Activated CD4-positive, alpha-beta T cell treated with anti-CD3 and anti-CD28 coated beads, Interleukin-2, amount 10 ng/mL, durations not matched to agents 7 days and 5 days (primary cell): ENCODE results near the gene VWA8. TPM values are rescaled to one million over a fixed set of nuclear protein-coding genes. Genes with fewer than 3 reads are reported as not detected.

Experiments used
- CTCF ChIA-PET: fragments of 350-600 bp; sonication (Branson Sonifier 250); formaldehyde crosslinking; loops from one replicate; lab custom pipeline; 2021; ENCODE audit warnings: antibody characterized with exemption; lab: Charles Lee
- POLR2A ChIA-PET: fragments of 350-600 bp; sonication (Branson Sonifier 250); formaldehyde crosslinking; loops from one replicate; lab custom pipeline; 2021; ENCODE audit warnings: antibody characterized with exemption; lab: Charles Lee
- DNase-seq: peaks from one replicate; pipeline ENCODE4 v3.0.0-alpha.2; 2020
- H3K27ac Mint-ChIP-seq: one replicate; pipeline ENCODE4 v1.8.0; 2021; ENCODE audit warnings: mild to moderate bottlenecking, moderate library complexity, mixed read lengths
- H3K27me3 Mint-ChIP-seq: one replicate; pipeline ENCODE4 v1.8.0; 2021; ENCODE audit warnings: mixed read lengths
- H3K36me3 Mint-ChIP-seq: one replicate; pipeline ENCODE4 v1.8.0; 2021; ENCODE audit warnings: low read depth, mixed read lengths
- H3K4me1 Mint-ChIP-seq: one replicate; pipeline ENCODE4 v1.8.0; 2021; ENCODE audit warnings: mixed read lengths
- H3K4me3 Mint-ChIP-seq: one replicate; pipeline ENCODE4 v1.8.0; 2021; ENCODE audit warnings: mild to moderate bottlenecking, moderate library complexity, mixed read lengths
- H3K9me3 Mint-ChIP-seq: one replicate; pipeline ENCODE4 v1.8.0; 2021; ENCODE audit warnings: mixed read lengths
- total RNA-seq, 2 experiments: library from RNA; stranded (reverse); gene quantifications; one replicate each; pipeline ENCODE4 v1.2.3, GENCODE V29; 2021

VWA8 gene
- total RNA-seq, 2 experiments from 2014 or later = 17.8 to 17.9 TPM

- ChIA-PET CTCF (interaction anchor here (1.0 to 1.3 kb wide), 2 partner anchors 12 to 51 kb away, joined by 3 read pairs; no protein-coding TSS in a partner anchor), POLR2A (no interaction called here)
- Mint-ChIP-seq H3K4me1 (no peaks in the 10 kb centered on the region), H3K4me3 (no peak overlapping the region), H3K27me3 (no peaks in the 10 kb centered on the region), H3K27ac (no peak overlapping the region), H3K9me3 (no peaks in the 10 kb centered on the region), H3K36me3 (peaks cover 16% of the 10 kb centered on the region)
- no peak for DNase-seq
Measured at GRCh38 chr13:41601718-41602445, 359.0 kb downstream of the VWA8 start.

DNA sequence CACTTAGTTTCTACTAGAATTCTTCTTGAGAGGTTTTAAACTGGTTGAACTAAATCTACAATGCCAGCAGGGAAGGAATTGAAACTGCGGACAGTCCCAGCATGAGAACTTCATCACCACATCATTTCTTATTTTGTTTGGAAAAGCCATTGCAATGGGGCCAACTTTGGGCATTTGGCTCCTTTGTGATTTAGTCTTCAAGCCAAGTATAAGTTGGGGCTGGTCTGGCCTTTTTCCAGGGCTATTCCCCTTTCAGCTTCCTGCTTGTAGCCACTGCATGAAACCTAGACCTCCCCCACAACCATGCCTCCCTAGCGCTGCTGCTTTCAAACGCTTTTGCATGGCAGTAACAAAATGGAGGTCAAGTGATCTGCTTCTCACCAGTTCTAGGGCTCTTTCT, 361.3 kb downstream of the VWA8 start:
- DNase-seq = no peak
- H3K36me3 Mint-ChIP-seq = peaks cover 8% of the 10 kb centered on the region
- no peak overlapping the region for H3K27ac Mint-ChIP-seq
- no peaks in the 10 kb centered on the region for H3K27me3 Mint-ChIP-seq
- H3K4me3 Mint-ChIP-seq = no peak overlapping the region
- peaks cover 7% of the 10 kb centered on the region for H3K4me1 Mint-ChIP-seq
- H3K9me3 Mint-ChIP-seq = no peaks in the 10 kb centered on the region
- CTCF ChIA-PET = no interaction called here
- POLR2A ChIA-PET = no interaction called here

GRCh38 chr13:41597348-41598041, 363.4 kb downstream of the VWA8 start:
- no peaks in the 10 kb centered on the region for H3K27me3 Mint-ChIP-seq
- no peaks in the 10 kb centered on the region for H3K9me3 Mint-ChIP-seq
- DNase-seq = no peak
- H3K27ac Mint-ChIP-seq = no peak overlapping the region
- H3K4me1 Mint-ChIP-seq = peaks cover 7% of the 10 kb centered on the region
- ChIA-PET CTCF (no interaction called here), POLR2A (no interaction called here)
- H3K4me3 Mint-ChIP-seq = no peak overlapping the region
- peaks cover 10% of the 10 kb centered on the region for H3K36me3 Mint-ChIP-seq

GRCh38 chr13:41596190-41596589, 364.7 kb downstream of the VWA8 start:
- Mint-ChIP-seq H3K27me3 (no peaks in the 10 kb centered on the region), H3K36me3 (peaks cover 10% of the 10 kb centered on the region)
- POLR2A ChIA-PET = no interaction called here

DNA sequence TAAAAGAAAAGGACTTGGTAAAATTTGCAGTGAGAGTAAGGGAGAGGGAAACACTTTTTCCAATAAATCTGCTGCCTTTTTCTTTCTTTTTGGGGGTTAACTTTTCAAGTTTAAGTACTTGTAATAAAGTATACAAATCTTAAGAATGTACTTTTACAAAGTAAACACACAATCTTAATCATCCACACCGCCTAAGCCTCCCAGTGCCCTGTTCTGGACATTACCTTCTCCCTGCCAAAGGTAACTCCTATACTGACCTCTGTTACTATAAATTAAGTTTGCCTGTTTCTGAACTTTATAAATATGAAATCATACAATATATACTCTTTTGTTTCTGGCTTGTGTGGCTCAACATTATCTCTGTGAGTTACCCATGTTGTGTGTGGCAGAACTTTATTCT, 365.6 kb downstream of the VWA8 start:
- peaks cover 13% of the 10 kb centered on the region for H3K36me3 Mint-ChIP-seq
- H3K27me3 Mint-ChIP-seq = no peaks in the 10 kb centered on the region
- peaks cover 7% of the 10 kb centered on the region for H3K4me1 Mint-ChIP-seq
- DNase-seq = no peak
- no peak overlapping the region for H3K27ac Mint-ChIP-seq
- ChIA-PET CTCF (no interaction called here), POLR2A (no interaction called here)
- H3K9me3 Mint-ChIP-seq = no peaks in the 10 kb centered on the region
- H3K4me3 Mint-ChIP-seq = no peak overlapping the region

More at GRCh38 chr13:41596190-41596589, 364.7 kb downstream of the VWA8 start:
- CTCF ChIA-PET = interaction anchor here (0.5 to 1.2 kb wide), 2 partner anchors 10 to 271 kb away, joined by 3 to 4 read pairs; no protein-coding TSS in a partner anchor
- DNase-seq = no peak
- no peak overlapping the region for H3K27ac Mint-ChIP-seq
- no peaks in the 10 kb centered on the region for H3K9me3 Mint-ChIP-seq
- peaks cover 7% of the 10 kb centered on the region for H3K4me1 Mint-ChIP-seq
- no peak overlapping the region for H3K4me3 Mint-ChIP-seq

- Mint-ChIP-seq H3K9me3 (no peaks in the 10 kb centered on the region), H3K36me3 (peaks cover 25% of the 10 kb centered on the region), H3K27ac (no peak overlapping the region), H3K4me3 (no peak overlapping the region), H3K27me3 (no peaks in the 10 kb centered on the region), H3K4me1 (peaks cover 6% of the 10 kb centered on the region)
- ChIA-PET CTCF (interaction anchor here (0.6 kb wide), 1 partner anchor 61 kb away, joined by 3 read pairs; no protein-coding TSS in a partner anchor), POLR2A (no interaction called here)
- no peak for DNase-seq
Measured at GRCh38 chr13:41590643-41591042, 370.3 kb downstream of the VWA8 start.

DNA sequence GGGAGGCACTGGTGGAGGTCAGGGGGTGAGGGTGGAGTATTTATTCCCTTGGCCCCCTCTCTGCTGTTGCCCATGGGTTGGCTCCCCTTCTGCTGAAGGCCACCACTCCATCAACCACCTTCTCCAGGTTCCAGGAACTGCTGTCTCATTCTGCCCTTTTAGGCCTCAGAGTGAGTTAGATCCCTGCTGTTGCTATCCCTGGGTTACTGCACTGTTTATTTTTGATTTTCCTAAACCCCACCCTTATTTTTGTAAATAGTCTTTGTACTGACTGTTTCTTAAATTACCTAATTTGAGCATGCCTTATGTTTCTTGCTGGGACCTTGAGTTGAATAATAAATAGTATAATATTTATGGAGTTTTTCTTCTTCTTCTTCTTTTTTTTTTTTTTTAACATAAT, 370.8 kb downstream of the VWA8 start:
- Mint-ChIP-seq H3K36me3 (peaks cover 27% of the 10 kb centered on the region), H3K27ac (no peak overlapping the region), H3K4me3 (no peak overlapping the region), H3K27me3 (no peaks in the 10 kb centered on the region), H3K9me3 (no peaks in the 10 kb centered on the region), H3K4me1 (peaks cover 6% of the 10 kb centered on the region)
- CTCF ChIA-PET = interaction anchor here (1.6 kb wide), 1 partner anchor 11 kb away, joined by 3 read pairs; no protein-coding TSS in a partner anchor
- POLR2A ChIA-PET = no interaction called here
- no peak for DNase-seq

- H3K9me3 Mint-ChIP-seq = no peaks in the 10 kb centered on the region
- POLR2A ChIA-PET = no interaction called here
- H3K27ac Mint-ChIP-seq = no peak overlapping the region
- H3K36me3 Mint-ChIP-seq = peaks cover 27% of the 10 kb centered on the region
- H3K27me3 Mint-ChIP-seq = no peaks in the 10 kb centered on the region
- no peak for DNase-seq
- CTCF ChIA-PET = interaction anchor here (0.6 to 1.6 kb wide), 2 partner anchors 10 to 20 kb away, joined by 3 read pairs; no protein-coding TSS in a partner anchor
- no peak overlapping the region for H3K4me3 Mint-ChIP-seq
- peaks cover 6% of the 10 kb centered on the region for H3K4me1 Mint-ChIP-seq
Measured at GRCh38 chr13:41589434-41589833, 371.5 kb downstream of the VWA8 start.

GRCh38 chr13:41588899-41589298, 372.0 kb downstream of the VWA8 start:
- Mint-ChIP-seq H3K4me3 (no peak overlapping the region), H3K27ac (no peak overlapping the region), H3K9me3 (no peaks in the 10 kb centered on the region), H3K36me3 (peaks cover 28% of the 10 kb centered on the region), H3K4me1 (peaks cover 6% of the 10 kb centered on the region), H3K27me3 (no peaks in the 10 kb centered on the region)
- ChIA-PET CTCF (interaction anchor here (0.6 to 1.7 kb wide), 4 partner anchors 9 to 39 kb away, joined by 3 to 5 read pairs (median 3); no protein-coding TSS in a partner anchor), POLR2A (no interaction called here)
- no peak for DNase-seq

DNA sequence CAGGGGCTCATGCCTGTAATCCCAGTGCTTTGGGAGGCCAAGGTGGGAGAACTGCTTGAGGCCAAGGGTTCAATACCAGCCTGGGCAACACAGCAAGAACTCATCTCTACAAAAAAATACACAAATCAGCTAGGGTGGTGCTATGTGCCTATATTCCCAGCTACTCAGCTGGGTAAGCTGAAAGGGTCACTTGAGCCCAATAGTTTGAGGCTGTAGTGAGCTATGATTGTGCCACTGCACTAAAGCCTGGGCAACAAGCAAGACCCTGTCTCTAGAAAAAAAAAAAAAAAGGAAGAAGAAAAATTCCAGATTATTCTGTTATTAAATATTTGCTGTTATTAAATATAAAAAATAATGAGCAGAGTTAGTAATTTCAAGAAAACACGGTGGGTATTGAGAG, 372.5 kb downstream of the VWA8 start:
- POLR2A ChIA-PET = interaction anchor here (0.7 kb wide), 1 partner anchor 25 kb away, joined by 4 read pairs; no protein-coding TSS in a partner anchor
- H3K9me3 Mint-ChIP-seq = no peaks in the 10 kb centered on the region

GRCh38 chr13:41587490-41587889, 373.4 kb downstream of the VWA8 start:
- no peaks in the 10 kb centered on the region for H3K27me3 Mint-ChIP-seq
- CTCF ChIA-PET = interaction anchor here (0.7 to 1.7 kb wide), 3 partner anchors 22 to 537 kb away, joined by 3 to 5 read pairs (median 3); no protein-coding TSS in a partner anchor
- no peak overlapping the region for H3K4me3 Mint-ChIP-seq
- DNase-seq = no peak
- no peaks in the 10 kb centered on the region for H3K9me3 Mint-ChIP-seq
- H3K36me3 Mint-ChIP-seq = peaks cover 29% of the 10 kb centered on the region
- POLR2A ChIA-PET = no interaction called here
- peaks cover 7% of the 10 kb centered on the region for H3K4me1 Mint-ChIP-seq
- no peak overlapping the region for H3K27ac Mint-ChIP-seq

More for the DNA sequence above, 372.5 kb downstream of the VWA8 start:
- Mint-ChIP-seq H3K4me3 (no peak overlapping the region), H3K27me3 (no peaks in the 10 kb centered on the region), H3K27ac (no peak overlapping the region), H3K36me3 (peaks cover 28% of the 10 kb centered on the region), H3K4me1 (peaks cover 6% of the 10 kb centered on the region)
- CTCF ChIA-PET = interaction anchor here (0.7 to 1.7 kb wide), 5 partner anchors 9 to 536 kb away, joined by 3 to 5 read pairs (median 3); no protein-coding TSS in a partner anchor
- DNase-seq = no peak

GRCh38 chr13:41586216-41586615, 374.7 kb downstream of the VWA8 start:
- ChIA-PET POLR2A (interaction anchor here (0.6 kb wide), 1 partner anchor 122 kb away, joined by 3 read pairs; no protein-coding TSS in a partner anchor), CTCF (interaction anchor here (0.6 to 1.3 kb wide), 6 partner anchors 10 to 469 kb away, joined by 3 to 5 read pairs (median 4); no protein-coding TSS in a partner anchor)
- H3K36me3 Mint-ChIP-seq = peaks cover 31% of the 10 kb centered on the region
- DNase-seq = no peak
- no peak overlapping the region for H3K27ac Mint-ChIP-seq
- no peaks in the 10 kb centered on the region for H3K9me3 Mint-ChIP-seq
- no peak overlapping the region for H3K4me3 Mint-ChIP-seq
- H3K4me1 Mint-ChIP-seq = peaks cover 7% of the 10 kb centered on the region
- no peaks in the 10 kb centered on the region for H3K27me3 Mint-ChIP-seq
